GM10266 (cell line): ENCODE measurements around the gene ERF.

Experiments used
- DNase-seq: peaks from one replicate; pipeline ENCODE4 v3.0.0; 2012; ENCODE audit errors: extremely low spot score
- TF ChIP-seq, protein P1 (sequence below): IDR thresholded peaks from 2 replicates; pipeline ENCODE4 v1.5.1; 2012; ENCODE audit warnings: mild to moderate bottlenecking, low read depth; ENCODE audit not compliant: control insufficient read depth, insufficient read depth; ENCODE audit errors: missing control alignments

Gene ERF

DNA sequence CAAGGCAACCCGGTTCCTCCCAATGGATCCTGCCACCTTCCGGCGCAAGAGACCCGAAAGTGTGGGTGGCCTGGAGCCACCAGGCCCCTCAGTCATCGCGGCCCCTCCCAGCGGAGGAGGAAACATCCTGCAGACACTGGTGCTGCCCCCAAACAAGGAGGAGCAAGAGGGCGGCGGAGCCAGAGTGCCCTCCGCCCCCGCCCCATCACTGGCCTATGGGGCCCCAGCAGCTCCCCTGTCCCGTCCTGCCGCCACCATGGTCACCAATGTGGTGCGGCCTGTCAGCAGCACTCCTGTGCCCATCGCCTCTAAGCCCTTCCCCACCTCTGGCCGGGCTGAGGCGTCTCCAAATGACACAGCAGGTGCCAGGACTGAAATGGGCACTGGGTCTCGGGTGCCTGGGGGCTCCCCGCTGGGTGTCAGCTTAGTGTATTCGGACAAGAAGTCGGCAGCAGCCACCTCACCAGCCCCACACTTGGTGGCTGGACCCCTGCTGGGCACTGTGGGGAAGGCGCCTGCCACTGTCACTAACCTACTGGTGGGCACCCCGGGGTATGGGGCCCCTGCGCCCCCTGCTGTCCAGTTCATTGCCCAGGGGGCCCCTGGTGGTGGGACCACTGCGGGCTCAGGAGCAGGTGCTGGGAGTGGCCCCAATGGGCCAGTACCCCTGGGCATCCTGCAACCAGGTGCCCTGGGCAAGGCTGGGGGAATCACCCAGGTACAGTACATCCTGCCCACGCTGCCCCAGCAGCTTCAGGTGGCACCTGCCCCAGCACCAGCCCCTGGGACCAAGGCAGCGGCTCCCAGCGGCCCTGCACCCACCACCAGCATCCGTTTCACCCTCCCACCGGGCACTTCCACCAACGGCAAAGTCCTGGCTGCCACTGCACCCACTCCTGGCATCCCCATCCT is 35.9 kb upstream of the ERF start:
- TF ChIP-seq, protein P1, sequence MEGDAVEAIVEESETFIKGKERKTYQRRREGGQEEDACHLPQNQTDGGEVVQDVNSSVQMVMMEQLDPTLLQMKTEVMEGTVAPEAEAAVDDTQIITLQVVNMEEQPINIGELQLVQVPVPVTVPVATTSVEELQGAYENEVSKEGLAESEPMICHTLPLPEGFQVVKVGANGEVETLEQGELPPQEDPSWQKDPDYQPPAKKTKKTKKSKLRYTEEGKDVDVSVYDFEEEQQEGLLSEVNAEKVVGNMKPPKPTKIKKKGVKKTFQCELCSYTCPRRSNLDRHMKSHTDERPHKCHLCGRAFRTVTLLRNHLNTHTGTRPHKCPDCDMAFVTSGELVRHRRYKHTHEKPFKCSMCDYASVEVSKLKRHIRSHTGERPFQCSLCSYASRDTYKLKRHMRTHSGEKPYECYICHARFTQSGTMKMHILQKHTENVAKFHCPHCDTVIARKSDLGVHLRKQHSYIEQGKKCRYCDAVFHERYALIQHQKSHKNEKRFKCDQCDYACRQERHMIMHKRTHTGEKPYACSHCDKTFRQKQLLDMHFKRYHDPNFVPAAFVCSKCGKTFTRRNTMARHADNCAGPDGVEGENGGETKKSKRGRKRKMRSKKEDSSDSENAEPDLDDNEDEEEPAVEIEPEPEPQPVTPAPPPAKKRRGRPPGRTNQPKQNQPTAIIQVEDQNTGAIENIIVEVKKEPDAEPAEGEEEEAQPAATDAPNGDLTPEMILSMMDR, result peak; percentile 44

DNA sequence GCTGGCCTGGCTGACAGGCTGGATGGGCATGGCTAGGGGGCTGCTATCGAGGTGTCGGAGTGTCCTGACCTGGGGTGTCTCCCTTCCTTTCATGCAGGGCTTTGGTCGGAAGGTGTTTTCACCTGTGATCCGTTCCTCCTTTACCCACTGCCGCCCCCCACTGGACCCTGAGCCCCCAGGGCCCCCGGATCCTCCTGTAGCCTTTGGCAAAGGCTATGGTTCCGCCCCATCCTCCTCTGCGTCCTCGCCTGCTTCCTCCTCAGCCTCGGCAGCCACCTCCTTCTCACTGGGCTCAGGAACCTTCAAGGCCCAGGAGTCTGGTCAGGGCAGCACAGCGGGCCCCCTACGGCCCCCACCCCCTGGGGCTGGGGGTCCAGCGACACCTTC is 35.2 kb upstream of the ERF start:
- TF ChIP-seq, protein P1, result no peak
- DNase-seq, result no peak

More for the DNA sequence above, 35.9 kb upstream of the ERF start:
- DNase-seq, result no peak

DNA sequence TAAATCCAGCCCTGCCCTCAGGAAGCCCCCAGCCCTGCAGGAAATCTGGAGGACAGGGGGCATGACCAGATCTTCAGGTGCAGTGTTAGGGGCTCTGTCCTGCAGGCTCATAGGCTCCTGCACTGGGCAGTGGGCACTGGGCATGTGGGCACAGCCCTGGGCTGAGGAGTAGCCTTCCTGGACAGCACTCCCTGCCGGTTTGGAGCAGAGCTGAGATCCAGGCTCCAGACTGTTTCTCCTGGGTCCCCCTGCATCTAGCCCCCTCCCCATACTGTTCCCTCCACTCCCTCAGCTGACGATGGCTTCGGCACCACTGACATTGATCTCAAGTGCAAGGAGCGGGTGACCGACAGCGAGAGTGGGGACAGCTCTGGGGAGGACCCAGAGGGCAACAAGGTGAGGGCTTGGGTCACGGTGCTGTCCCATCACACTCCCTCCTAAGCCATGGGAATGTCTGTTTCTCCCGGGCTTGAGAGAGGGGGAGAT is 34.7 kb upstream of the ERF start:
- no peak for DNase-seq
- TF ChIP-seq, protein P1, result no peak

DNA sequence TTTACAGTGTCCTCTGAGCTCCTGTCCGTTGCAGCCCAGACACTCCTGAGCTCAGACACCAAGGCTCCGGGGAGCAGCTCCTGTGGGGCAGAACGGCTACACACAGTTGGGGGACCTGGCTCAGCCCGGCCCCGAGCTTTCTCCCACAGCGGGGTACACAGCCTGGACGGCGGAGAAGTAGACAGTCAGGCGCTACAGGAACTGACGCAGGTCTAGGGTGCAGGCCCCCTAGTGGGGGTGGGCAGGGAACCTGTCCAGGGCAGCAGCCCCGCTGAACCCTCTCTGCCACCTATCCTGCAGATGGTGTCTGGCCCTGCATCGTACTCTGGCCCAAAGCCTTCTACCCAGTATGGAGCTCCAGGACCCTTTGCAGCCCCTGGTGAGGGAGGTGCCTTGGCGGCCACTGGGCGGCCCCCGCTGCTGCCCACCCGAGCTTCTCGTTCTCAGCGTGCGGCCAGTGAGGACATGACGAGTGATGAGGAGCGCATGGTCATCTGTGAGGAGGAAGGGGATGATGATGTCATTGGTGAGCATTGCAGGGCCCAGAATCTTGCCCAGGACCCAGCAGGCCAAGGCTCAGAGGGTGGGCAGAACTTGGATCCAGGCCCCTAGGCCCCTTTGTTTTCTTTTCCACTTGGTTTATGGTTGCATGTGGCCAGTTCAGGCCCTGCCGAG is 34.1 kb upstream of the ERF start:
- TF ChIP-seq, protein P1, result no peak
- DNase-seq, result no peak

DNA sequence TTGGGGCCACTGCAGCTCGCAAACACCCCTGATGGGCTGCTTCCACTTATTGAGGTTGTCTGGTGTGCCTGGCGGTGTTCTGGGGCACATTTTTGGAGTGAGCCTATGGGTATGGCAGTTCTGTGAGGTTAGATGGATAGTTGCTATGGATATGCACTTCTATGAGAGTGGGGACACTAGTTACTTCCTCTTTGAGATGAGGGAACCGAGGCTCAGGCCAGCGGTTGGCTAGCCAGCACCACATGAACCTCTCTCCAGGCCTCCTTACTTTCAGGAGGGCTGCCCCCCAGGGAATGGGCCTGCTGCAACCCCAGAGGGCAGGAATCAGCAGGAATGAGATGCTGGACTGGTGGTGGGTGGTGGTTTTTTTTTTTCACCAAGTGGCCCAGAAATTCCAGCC is 33.5 kb upstream of the ERF start:
- TF ChIP-seq, protein P1, result no peak
- no peak for DNase-seq

DNA sequence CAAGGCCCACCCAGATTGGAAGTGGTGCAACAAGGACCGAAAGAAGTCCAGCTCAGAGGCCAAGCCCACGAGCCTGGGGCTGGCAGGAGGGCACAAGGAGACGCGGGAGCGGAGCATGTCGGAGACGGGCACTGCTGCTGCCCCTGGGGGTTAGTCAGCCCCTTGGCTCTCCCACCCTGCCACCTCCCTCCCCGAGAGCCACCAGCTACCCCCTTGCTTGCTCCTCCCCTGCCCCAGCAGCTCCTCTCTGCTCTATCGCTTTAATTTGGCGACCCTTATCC is 32.8 kb upstream of the ERF start:
- TF ChIP-seq, protein P1, result no peak
- DNase-seq, result no peak
